ENCODE data around the gene IGHMBP2. TPM values are rescaled to one million over a fixed set of nuclear protein-coding genes. Genes with fewer than 3 reads are reported as not detected.

Gene IGHMBP2
- polyA plus RNA-seq, 6 donors from 2014 or later: 3.1 to 12.6 (median 6.8) TPM

GRCh38 chr11:68934321-68934645, 30.6 kb downstream of the IGHMBP2 start:
- H3K4me1 Mint-ChIP-seq: peaks cover 0 to 6% (median 0%) of the 10 kb centered on the region in 3 donors
- H3K9me3 Mint-ChIP-seq: no peaks in the 10 kb centered on the region
- no peak for ATAC-seq (ENCODE audit: low read depth in 2 of 2)
- no peak overlapping the region for H3K27ac Mint-ChIP-seq
- no peaks in the 10 kb centered on the region for H3K27me3 Mint-ChIP-seq
- peaks cover 7 to 24% of the 10 kb centered on the region in 2 donors for H3K36me3 Mint-ChIP-seq
- no peak for DNase-seq
- H3K4me3 Mint-ChIP-seq: no peak overlapping the region

DNA sequence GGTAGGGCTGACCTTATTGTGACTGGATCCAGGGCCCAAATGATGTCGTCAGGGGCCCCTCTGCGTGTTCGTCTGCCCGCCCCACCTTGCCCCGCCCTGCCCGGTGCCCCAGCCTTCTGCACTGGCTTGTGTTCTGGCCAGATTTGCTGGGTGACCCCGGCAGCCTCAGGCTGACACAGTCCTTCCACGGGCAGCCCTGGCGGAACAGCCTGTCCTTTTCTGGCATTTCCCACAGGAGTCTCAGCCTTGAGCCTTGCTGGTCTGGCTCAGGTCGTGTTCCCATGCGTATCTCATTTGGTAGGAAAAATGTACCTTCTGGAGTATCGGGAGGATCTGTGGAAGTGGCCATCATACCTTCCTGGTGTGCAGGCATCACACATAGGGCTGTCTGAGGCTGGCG, 31.0 kb downstream of the IGHMBP2 start:
- H3K36me3 Mint-ChIP-seq: peaks cover 7 to 24% of the 10 kb centered on the region in 2 donors
- no peak overlapping the region for H3K4me3 Mint-ChIP-seq
- no peak overlapping the region for H3K27ac Mint-ChIP-seq
- peaks cover 0 to 6% (median 0%) of the 10 kb centered on the region in 3 donors for H3K4me1 Mint-ChIP-seq
- no peaks in the 10 kb centered on the region for H3K9me3 Mint-ChIP-seq
- ATAC-seq (ENCODE audit: low read depth in 2 of 2): no peak
- no peak for DNase-seq
- H3K27me3 Mint-ChIP-seq: no peaks in the 10 kb centered on the region

DNA sequence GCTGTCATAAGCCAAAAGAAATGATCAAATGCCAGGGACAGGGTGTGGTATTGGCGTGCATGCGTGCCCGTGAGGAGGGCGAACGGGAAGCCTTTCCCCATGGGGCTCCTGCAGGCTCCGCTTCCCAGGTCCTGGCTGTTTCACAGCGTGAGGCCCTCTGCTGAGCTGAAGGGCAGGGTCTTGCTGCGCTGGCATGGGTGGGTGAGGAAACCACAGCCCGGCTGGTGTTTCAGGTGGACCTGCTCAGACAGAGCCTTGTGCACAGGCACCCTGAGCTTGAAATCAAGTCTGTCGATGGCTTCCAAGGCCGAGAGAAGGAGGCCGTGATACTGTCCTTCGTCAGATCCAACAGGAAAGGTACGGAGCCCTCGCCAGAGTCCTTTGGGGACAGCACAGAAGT, 31.4 kb downstream of the IGHMBP2 start:
- peaks cover 0 to 5% (median 0%) of the 10 kb centered on the region in 3 donors for H3K4me1 Mint-ChIP-seq
- no peak for DNase-seq
- no peak overlapping the region for H3K27ac Mint-ChIP-seq
- peaks cover 6 to 21% of the 10 kb centered on the region in 2 donors for H3K36me3 Mint-ChIP-seq
- no peak for ATAC-seq (ENCODE audit: low read depth in 2 of 2)
- H3K27me3 Mint-ChIP-seq: no peaks in the 10 kb centered on the region
- no peaks in the 10 kb centered on the region for H3K9me3 Mint-ChIP-seq
- no peak overlapping the region for H3K4me3 Mint-ChIP-seq

GRCh38 chr11:68935516-68936357, 32.0 kb downstream of the IGHMBP2 start:
- H3K27ac Mint-ChIP-seq: no peak overlapping the region
- no peak overlapping the region for H3K4me3 Mint-ChIP-seq
- ATAC-seq (ENCODE audit: low read depth in 2 of 2) (no peak), DNase-seq (no peak)
- H3K36me3 Mint-ChIP-seq: peaks cover 0 to 21% of the 10 kb centered on the region in 2 donors
- no peaks in the 10 kb centered on the region for H3K9me3 Mint-ChIP-seq
- peaks cover 0 to 3% (median 0%) of the 10 kb centered on the region in 3 donors for H3K4me1 Mint-ChIP-seq
- no peaks in the 10 kb centered on the region for H3K27me3 Mint-ChIP-seq

DNA sequence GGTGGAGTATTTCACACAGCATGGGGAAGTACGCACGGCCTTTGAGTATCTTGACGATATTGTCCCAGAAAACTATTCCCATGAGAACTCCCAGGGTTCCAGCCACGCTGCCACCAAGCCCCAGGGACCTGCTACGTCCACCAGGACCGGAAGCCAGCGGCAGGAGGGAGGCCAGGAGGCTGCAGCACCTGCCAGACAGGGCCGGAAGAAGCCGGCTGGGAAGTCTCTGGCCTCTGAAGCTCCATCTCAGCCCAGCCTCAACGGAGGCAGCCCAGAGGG, 32.6 kb downstream of the IGHMBP2 start:
- no peak overlapping the region for H3K27ac Mint-ChIP-seq

GRCh38 chr11:68936676-68937620, 33.3 kb downstream of the IGHMBP2 start:
- Mint-ChIP-seq H3K27me3 (no peaks in the 10 kb centered on the region), H3K9me3 (no peaks in the 10 kb centered on the region), H3K27ac (peak overlapping the region in 1 of 6 donors; percentile 38), H3K4me3 (no peak overlapping the region), H3K4me1 (peaks cover 0 to 6% (median 0%) of the 10 kb centered on the region in 3 donors), H3K36me3 (peaks cover 0 to 19% of the 10 kb centered on the region in 2 donors)
- ATAC-seq (ENCODE audit: low read depth in 2 of 2) (no peak), DNase-seq (no peak)

More for the DNA sequence above, 32.6 kb downstream of the IGHMBP2 start:
- Mint-ChIP-seq H3K36me3 (peaks cover 0 to 26% of the 10 kb centered on the region in 2 donors), H3K27me3 (no peaks in the 10 kb centered on the region), H3K4me1 (peaks cover 0 to 6% (median 0%) of the 10 kb centered on the region in 3 donors), H3K9me3 (no peaks in the 10 kb centered on the region), H3K4me3 (no peak overlapping the region)
- no peak for ATAC-seq (ENCODE audit: low read depth in 2 of 2)
- no peak for DNase-seq

DNA sequence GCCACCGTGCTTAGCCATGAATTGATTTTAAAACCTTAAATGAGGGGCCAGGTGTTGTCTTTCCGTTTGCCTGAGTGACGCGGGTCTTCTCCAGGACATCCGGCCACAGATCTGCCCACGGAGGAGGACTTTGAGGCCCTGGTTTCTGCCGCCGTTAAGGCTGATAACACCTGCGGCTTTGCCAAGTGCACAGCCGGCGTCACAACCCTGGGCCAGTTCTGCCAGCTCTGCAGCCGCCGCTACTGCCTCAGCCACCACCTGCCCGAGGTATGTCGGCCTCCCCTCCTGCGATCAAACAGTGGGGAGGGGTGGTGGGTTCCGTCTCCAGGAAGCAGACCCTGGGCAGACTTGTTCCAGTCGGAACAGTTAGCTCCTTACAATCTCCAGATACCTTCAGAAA, 34.4 kb downstream of the IGHMBP2 start:
- DNase-seq: no peak
- Mint-ChIP-seq H3K4me3 (no peak overlapping the region), H3K9me3 (no peaks in the 10 kb centered on the region), H3K36me3 (peaks cover 0 to 18% of the 10 kb centered on the region in 2 donors), H3K4me1 (peaks cover 0 to 6% (median 0%) of the 10 kb centered on the region in 3 donors), H3K27me3 (no peaks in the 10 kb centered on the region), H3K27ac (peak overlapping the region in 1 of 6 donors; percentile 30)
- ATAC-seq (ENCODE audit: low read depth in 2 of 2): no peak

DNA sequence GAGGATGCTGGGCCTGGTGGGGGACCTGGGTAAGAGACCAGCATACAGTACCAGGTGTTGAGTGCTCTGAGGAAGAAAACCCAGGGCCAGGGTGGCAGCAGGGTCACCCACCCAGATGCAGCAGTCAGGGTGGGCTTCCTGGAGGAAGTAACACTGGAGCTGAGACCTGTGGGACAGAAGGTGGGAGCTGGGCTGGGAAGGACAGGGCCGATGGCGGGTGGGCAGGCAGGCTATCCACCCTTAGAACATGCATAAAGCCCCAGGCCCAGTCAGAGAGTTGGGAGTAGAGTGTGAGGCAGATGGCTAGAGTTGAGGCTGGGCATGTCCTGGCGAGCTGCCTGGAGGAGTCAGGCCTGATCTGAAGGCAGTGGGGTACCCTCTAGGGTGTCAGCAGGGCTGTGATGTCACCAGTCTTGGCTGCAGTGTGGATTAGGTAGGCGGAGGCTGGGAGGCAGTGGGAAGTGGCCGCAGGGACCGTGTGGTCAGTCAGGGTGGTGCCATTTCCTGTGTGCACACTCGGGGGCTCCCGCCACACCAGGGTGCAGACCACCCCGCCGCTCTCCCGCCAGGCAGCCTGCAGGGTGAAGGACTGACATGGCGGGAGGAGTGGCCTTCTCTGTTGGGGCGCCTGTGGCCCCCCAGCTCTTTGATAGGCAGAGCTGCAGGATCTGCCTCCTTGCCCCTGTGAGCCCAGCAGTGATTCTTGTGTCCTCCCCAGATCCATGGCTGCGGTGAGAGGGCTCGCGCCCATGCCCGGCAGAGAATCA, 35.3 kb downstream of the IGHMBP2 start:
- no peak for ATAC-seq (ENCODE audit: low read depth in 2 of 2)
- H3K4me3 Mint-ChIP-seq: no peak overlapping the region
- DNase-seq: no peak
- no peaks in the 10 kb centered on the region for H3K27me3 Mint-ChIP-seq
- H3K4me1 Mint-ChIP-seq: peaks cover 0 to 6% (median 0%) of the 10 kb centered on the region in 3 donors
- H3K9me3 Mint-ChIP-seq: no peaks in the 10 kb centered on the region
- peaks cover 0 to 18% of the 10 kb centered on the region in 2 donors for H3K36me3 Mint-ChIP-seq
- H3K27ac Mint-ChIP-seq: no peak overlapping the region

DNA sequence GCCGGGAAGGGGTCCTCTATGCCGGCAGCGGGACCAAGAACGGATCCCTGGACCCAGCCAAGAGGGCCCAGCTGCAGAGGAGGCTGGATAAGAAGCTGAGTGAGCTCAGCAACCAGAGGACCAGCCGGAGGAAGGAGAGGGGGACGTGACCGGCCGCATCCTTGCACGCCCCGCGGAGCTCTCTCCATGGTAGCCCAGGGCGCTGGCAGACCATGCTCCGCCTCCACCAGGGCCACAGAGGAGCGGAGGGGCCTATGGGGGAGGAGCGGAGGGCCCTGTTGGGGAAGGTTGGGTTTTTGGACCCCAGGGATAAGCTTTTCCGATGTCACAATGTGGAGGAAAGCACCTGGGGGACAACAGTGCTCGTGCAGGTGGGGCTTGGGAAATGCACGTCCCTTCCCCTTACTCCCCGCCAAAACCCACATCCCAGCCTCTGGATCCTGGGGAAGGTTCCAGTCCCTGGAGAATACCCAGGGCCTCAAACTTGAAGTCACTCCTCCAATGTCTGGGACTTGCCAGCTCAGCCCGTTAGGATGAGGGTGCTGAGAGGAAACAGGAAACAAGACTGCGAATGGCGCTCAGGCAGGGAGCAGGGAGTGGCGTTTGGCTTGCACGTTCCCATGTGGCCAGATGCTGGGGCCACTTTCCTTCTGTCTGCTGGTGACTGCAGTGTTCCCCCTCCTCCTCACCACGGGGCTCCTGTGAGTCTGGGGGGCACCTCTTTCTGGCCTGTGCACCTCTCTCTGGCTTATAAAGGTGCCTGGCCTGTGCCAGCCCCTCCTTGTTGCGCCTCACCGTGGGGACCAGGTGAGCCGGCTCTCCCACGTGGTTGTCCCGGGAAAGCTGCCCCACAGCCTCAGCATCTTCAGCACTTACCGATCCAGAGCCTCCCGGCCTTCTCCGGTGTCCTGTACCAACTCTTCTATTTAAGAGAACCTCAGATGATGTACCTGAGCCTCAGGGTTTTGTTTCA, 36.2 kb downstream of the IGHMBP2 start:
- peaks cover 0 to 6% (median 0%) of the 10 kb centered on the region in 3 donors for H3K4me1 Mint-ChIP-seq
- no peaks in the 10 kb centered on the region for H3K27me3 Mint-ChIP-seq
- H3K4me3 Mint-ChIP-seq: no peak overlapping the region
- H3K27ac Mint-ChIP-seq: no peak overlapping the region
- H3K9me3 Mint-ChIP-seq: no peaks in the 10 kb centered on the region
- H3K36me3 Mint-ChIP-seq: peaks cover 0 to 18% of the 10 kb centered on the region in 2 donors
- ATAC-seq (ENCODE audit: low read depth in 2 of 2): no peak
- no peak for DNase-seq

DNA sequence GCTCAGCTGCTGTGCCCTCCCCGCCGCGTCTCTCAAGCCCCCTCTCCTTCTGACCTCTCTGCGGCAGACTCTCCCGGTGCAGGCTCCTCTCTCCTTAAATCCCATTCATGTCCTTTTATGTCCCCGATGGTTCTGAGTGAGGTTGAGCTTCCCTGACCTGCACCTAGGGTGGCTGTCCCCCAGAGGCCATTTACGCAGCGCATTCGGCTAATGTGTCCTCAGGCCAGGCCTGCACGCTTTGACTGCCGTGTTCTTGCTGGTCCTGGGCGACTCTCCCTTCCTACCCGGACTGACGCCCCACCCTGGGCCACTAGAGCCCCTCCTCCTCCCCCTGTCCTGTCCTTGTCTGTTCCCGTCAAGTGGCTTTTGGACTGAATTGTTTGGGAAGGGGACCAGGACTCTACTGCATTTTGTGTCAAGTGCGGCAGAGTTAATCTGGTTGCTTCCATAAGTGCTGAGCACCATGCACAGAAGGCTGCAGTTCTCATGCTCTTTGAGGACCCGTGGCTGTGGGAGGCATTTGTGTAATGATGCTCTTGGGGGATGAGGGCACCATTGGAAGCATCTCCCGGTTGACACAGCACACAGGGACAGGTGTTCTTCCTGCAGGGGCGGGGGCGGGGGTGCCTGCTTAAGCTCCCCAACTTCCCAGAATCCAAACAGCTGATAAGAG, 37.1 kb downstream of the IGHMBP2 start:
- Mint-ChIP-seq H3K9me3 (no peaks in the 10 kb centered on the region), H3K4me3 (no peak overlapping the region), H3K36me3 (peaks cover 0 to 18% of the 10 kb centered on the region in 2 donors), H3K27ac (peak overlapping the region in 2 of 6 donors; percentile 20 to 69), H3K4me1 (peaks cover 0 to 6% (median 0%) of the 10 kb centered on the region in 3 donors), H3K27me3 (no peaks in the 10 kb centered on the region)
- ATAC-seq (ENCODE audit: low read depth in 2 of 2) (no peak), DNase-seq (no peak)

GRCh38 chr11:68941324-68942094, 37.8 kb downstream of the IGHMBP2 start:
- H3K27me3 Mint-ChIP-seq: no peaks in the 10 kb centered on the region
- H3K4me3 Mint-ChIP-seq: no peak overlapping the region
- H3K9me3 Mint-ChIP-seq: no peaks in the 10 kb centered on the region
- no peak for ATAC-seq (ENCODE audit: low read depth in 2 of 2)
- peaks cover 0 to 18% of the 10 kb centered on the region in 2 donors for H3K36me3 Mint-ChIP-seq
- H3K4me1 Mint-ChIP-seq: peaks cover 0 to 6% (median 0%) of the 10 kb centered on the region in 3 donors
- no peak for DNase-seq
- H3K27ac Mint-ChIP-seq: no peak overlapping the region
